GM13976 (cell line): ENCODE measurements around the gene EIF2AK3.

Experiments used
- DNase-seq: peaks from one replicate; pipeline ENCODE4 v3.0.0; 2012; ENCODE audit warnings: low spot score
- CTCF ChIP-seq: IDR thresholded peaks from 2 replicates; pipeline ENCODE4 v1.5.1; 2012; ENCODE audit warnings: borderline replicate concordance, mild to moderate bottlenecking; ENCODE audit not compliant: insufficient read depth; ENCODE audit errors: extremely low read depth, missing control alignments, control extremely low read depth
- in situ Hi-C: fragments of 300-500 bp; cut with MboI; formaldehyde crosslinking; loops from one replicate; pipeline ENCODE4 v1.12.0; 2022; ENCODE audit warnings: low sequenced_read_pairs, mixed read lengths, inconsistent platforms; ENCODE audit not compliant: unreplicated experiment

The EIF2AK3 gene

GRCh38 chr2:88627055-88627855 is at the start of gene EIF2AK3:
Gene EIF2AK3 (minus strand): TSS chr2:88627464. CDS start chr2:88627274, 190 bp downstream.
- no peak for TF ChIP-seq CTCF
- in situ Hi-C loops, result no loop called here
- DNase-seq, result peak; percentile 93

GRCh38 chr2:88673363-88673762 is 46.1 kb upstream of the EIF2AK3 start:
- no peak for TF ChIP-seq CTCF
- in situ Hi-C loops, result loop anchor here (25.0 kb wide), 3 partner anchors 336 to 611 kb away; partner anchors contain the start of genes KRCC1 and SMYD1
- no peak for DNase-seq

- TF ChIP-seq CTCF, result peak; percentile 77
- in situ Hi-C loops, result loop anchor here (25.0 kb wide), 3 partner anchors 335 to 610 kb away; partner anchors contain the start of genes KRCC1 and SMYD1
- DNase-seq, result peak; percentile 37
Measured at GRCh38 chr2:88671786-88672427, 44.6 kb upstream of the EIF2AK3 start.

- in situ Hi-C loops, result loop anchor here (5.0 to 25.0 kb wide), 5 partner anchors 77 to 607 kb away; partner anchors contain the start of genes KRCC1 and SMYD1
- peak; percentile 56 for DNase-seq
- peak; percentile 65 for TF ChIP-seq CTCF
Measured at GRCh38 chr2:88669482-88670214, 42.4 kb upstream of the EIF2AK3 start.

- TF ChIP-seq CTCF, result no peak
- DNase-seq, result no peak
- in situ Hi-C loops, result loop anchor here (5.0 to 25.0 kb wide), 5 partner anchors 77 to 607 kb away; partner anchors contain the start of genes KRCC1 and SMYD1
Measured at GRCh38 chr2:88668862-88669261, 41.6 kb upstream of the EIF2AK3 start.

GRCh38 chr2:88667219-88667618 is 40.0 kb upstream of the EIF2AK3 start:
- no peak for TF ChIP-seq CTCF
- in situ Hi-C loops, result loop anchor here (5.0 to 25.0 kb wide), 5 partner anchors 75 to 605 kb away; partner anchors contain the start of genes KRCC1 and SMYD1

More at GRCh38 chr2:88667219-88667618, 40.0 kb upstream of the EIF2AK3 start:
- DNase-seq, result no peak
